GM21528 (cell line): ENCODE measurements around the gene NFYC.

Experiments used
- ATAC-seq: cut with Tn5 transposase; IDR thresholded peaks from one replicate; pipeline ENCODE4 v1.9.1; 2021; ENCODE audit warnings: mild to moderate bottlenecking, moderate library complexity; ENCODE audit not compliant: unreplicated experiment, low FRiP score

Gene NFYC

DNA sequence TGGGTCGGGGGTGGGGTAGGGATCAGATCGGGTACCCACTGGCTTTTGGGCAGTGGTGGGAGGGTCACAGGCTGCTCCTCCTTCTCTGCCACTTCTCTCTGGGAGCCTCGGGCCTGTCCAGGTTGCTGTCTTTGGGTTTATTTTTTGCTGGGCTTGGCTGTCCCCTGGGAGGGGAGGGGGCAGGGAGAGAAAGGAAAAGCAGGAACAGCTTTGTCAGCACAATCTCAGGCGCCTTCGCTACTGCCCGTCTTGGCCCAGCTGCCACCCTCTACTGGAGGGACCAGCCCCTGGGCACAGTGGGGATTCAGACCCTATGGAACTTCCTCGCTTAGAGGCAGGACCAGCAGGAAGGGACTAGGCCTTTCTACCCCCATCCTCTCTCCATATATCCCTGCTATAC, 100.5 kb downstream of the NFYC start:
- no peak for ATAC-seq

DNA sequence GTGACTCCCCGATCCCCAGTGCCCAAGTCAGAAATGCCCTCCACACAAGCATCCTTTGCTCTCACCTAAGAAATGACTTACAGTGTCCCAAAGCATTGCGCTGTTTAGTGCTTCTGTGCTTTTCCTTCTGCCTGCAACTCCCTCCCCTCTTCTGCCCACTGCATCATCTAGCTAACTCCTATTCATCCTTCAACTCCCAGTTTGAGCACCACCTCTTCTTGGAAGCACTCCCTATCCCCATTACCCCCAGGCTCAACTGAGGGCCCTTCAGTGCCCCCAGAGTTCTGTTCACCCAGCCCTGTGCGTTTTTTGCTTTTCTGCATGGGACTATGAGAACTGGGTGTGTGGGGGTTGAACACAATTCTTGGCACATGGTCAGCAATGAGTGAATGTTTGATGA, 102.1 kb downstream of the NFYC start:
- no peak for ATAC-seq

DNA sequence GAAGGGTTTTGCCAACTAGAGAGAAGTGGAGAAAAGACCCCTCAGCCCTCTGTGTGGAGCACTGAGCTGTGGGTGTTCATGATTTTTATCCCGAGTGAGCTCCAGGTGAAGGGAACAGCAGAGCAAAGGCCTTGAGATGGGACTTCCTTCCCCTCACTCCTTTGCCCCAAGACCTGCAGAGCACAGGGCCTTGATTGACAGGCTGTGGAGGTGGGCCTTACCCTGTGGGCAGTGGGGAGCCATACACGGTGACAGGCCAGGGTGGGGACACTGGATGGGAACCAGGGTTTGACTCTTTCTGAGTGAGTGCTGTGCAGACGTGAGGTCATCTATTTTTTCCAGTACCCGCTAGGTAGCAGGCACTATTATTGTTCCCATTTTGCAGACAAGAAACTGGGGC, 102.5 kb downstream of the NFYC start:
- no peak for ATAC-seq

DNA sequence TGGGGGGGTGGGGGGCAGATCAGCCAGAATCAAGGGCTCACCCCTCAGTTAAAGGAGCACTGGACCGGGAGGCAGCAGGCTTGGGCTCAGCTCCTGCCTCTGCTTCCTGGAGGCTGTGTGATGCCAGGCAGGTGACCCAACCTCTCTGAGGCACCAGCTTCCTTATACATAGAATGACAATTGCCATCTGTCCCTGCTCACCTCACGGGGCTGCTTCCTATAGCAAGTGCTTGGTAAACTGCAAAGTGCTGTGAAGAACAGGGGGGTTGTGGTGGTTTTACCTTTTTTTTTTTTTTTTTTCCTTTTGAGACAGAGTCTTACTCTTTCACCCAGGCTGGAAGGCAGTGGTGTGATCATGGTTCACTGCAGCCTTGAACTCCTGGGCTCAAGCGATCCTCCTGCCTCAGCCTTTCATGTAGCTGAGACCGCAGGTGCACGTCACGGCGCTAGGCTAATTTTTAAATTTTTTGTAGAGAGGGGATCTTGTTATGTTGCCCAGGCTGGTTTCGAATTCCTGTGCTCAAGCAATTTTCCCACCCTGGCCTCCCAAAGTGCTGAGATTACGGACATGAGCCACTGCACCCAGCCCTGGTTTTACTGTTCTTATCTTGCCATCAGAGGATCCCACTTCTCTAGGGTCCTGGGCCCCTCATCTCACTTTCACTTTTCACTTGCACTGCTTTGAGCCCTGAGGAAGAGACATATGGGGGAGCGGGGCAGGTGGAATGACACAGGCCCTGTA, 103.6 kb downstream of the NFYC start:
- ATAC-seq: no peak

DNA sequence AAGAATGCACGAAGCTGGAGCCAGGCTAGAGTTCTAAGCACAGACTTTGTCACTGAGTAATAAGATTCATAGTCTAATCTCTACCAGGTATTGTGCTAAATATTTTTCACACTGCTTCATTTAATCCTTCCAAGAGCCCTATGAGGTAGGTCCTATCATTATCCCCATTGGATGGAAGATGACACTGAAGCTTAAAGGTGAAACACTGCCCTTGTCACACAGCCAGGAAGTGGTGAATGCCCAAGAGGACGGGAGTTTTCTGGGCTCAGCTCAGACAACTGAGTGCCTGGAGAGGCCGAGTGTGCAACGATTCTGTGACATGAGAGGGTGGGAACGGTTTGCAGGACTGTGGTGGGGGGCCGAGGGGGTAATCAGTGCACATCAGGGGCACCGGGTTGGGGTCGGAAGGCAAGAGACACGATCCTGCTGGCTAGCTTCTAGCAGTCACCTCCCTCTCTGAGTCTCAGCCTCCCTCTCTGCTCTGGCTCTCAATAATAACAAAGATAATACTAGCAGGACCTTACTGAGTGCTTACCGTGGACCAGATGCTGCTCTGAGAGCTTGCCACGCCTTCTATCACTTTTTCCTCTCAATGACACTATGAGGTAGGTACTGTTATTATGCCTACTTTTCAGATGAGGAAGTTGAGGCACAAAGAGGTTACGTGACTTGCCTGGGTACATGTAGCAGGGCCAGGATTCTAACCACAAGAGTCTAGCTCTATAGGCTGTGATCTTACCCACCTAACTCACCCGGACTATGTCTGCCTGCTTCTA, 104.5 kb downstream of the NFYC start:
- no peak for ATAC-seq

DNA sequence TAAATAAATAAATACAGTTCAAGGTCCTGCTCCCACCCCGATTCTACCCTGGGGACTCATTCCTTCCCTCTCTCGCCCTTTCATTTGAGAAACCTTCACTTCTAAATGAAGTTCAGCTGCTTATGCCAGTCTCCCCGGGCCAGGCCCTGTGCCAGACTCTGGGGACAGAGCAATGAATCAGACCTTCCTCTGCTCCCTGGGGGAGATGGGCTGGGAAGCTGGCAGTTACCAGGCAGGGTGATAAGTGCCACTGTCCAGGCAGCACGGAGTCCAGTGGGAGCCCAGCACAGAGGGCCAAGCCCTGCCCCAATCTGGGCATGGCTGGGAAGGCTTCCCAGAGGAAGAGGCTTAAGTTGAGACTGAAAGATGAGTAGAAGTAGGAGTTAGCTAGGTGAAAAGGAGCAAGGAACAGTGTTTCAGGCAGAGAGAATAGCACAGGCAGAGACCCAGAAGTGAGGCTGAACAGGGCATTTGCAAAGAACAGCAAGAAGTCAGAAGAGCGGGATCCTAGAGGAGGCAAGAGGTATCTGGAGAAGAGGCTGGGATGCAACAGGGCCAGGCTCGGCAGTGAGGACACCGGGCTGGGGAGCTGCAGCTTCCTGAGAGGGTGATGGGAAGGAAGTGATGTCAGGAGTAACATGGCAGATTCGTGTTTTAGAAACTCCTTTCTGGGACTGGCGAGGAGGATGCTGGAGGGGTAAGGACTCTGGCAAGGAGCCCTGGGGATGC, 105.6 kb downstream of the NFYC start:
- ATAC-seq: no peak

DNA sequence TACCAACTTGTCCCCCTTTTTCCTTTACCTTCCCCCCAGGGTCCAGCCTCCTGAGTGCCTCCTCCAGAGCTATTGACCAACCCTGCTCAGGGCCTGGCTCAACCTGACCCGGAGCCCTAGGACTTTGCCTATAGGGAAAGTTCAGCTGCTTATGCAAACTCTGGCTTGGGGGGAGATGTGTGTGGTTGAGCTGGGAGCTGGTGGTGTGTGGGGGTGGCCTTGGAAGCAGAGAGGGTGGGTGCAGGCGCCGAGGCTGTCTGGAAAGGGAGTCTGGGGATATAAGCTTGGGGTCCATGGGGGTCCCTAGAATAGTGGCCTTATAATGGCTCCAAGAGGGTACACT, 106.1 kb downstream of the NFYC start:
- ATAC-seq: no peak

DNA sequence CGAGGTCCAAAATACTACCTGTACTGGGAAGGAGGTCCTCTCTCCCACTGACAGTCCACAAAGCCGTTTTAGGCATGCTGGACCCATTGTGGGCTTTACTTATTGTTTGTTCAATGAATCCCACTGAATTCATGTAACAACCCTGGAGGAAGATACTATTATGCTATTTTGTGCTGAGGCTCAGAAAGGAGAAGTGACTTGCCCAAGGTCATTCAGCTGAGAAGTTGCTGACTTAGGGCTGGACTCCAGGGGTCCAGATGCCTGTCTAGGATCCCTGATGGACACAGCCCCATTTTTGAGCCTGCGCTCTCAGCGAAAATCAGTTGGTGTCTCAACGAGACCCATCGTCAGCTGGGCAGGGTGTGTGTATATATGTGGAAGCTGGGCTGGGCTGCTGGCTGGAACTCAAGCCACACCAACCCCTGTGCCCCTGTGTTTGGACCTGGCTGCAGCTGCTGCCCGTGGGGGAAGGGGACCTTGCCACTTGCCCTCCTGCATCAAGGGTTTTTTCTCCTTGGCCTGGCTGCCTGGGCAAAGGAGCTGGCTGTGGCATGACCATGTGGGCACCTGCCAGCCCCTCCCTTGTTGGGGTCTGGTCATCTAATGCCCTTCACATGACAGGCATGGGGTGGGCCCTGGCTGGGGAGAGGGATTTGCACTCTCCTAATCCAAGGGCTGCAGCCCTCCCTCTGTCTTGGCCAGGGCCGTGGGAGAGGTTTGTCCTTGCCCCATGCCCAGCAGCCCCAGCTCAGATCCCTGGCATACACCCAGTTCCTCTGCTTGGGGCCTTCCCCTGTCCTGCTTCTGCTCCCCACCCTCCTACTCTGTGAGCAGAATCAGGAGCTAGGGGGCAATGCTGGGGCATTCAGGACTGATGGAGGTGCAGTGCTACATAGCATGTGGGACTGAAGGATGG, 107.1 kb downstream of the NFYC start:
- ATAC-seq: no peak

DNA sequence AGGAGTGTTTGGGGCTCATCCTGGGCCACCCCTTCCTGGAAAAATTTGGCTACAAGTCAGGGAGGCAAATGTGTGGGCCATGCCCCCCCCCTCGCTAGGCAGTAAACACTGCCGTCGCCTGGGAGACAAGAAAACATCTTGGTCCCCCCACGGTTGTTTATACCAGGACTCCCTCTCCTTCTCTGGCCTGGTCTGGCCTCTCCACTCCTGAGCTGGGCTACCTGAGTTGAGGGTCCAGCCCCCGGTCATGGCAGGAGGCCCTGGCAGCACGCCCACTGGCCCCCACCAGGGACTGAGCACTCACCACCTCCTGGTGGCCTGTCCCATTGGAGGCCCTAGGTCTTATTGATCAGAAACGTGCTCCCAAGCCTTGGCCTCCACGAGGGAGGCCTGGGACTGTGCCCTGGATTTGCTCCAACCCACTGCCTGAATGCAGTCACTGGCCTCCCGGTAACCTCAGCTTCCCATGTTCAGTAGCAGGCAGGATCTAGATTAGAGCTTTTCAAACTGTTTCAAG, 107.9 kb downstream of the NFYC start:
- ATAC-seq: no peak

DNA sequence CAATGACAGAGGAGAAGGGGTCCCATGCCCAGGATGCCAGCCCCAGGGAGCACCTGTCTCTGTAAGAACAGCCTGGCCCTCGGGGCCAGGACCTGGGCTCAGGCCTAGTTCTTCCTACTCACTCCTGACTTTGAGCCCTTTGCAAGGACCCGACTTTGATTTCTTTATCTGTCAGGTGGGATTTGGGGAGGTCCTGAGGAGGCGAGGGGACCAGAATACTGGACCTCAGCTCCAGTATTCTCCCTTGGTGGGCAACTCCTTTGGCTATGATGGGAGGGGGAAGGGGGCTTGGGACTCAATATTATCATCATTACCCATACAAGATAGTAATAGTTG, 110.2 kb downstream of the NFYC start:
- no peak for ATAC-seq

DNA sequence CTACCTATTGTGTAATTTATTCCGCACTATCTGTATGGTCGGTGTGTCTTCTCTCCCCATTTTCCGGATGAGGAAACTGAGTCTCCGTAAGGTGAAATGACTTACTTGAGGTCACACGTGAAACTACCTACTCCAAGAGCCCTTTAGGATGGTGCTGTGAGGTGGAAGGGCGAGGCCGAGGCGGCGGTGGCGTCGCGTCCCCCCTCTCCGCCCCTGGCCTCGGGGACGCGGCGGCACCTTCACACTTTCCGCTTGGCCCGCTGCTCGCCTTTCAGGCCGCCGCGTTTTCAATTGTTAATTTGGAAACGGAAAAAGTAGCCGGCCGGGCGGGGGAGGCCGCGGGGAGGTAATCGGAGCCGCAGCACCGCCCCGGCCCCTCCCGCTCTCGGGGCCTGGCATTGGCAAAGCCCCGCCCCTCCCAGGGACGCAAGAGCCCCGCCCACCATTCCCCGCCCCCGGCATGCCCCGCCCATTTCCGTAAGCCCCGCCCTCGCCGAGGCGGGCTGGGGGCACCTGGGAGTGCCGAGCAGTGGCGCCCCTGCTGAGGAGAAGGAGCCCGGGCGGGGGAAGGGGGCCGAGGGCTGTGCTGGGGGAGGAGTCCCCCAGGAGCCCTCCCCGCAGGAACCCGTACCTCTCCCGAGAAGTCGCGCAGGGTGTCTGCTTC, 110.7 kb downstream of the NFYC start:
- no peak for ATAC-seq

DNA sequence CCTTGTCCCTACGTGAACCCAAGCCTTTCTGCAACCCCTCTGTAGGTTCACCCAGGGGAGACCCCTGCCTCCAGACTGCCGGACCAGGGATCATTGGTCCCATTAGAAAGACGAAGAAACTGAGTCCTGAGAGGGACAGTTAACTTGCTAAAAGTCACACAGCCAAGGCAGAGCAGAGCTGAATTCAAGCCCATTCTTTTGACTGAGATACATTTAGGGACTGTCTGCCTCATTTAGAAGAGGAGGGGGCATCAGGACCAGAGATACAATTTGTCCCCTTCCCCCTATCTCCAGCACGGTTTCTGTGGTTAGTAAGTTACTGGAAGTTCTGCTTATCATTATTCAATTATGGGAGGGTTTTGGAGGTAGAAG, 111.2 kb downstream of the NFYC start:
- ATAC-seq: no peak

DNA sequence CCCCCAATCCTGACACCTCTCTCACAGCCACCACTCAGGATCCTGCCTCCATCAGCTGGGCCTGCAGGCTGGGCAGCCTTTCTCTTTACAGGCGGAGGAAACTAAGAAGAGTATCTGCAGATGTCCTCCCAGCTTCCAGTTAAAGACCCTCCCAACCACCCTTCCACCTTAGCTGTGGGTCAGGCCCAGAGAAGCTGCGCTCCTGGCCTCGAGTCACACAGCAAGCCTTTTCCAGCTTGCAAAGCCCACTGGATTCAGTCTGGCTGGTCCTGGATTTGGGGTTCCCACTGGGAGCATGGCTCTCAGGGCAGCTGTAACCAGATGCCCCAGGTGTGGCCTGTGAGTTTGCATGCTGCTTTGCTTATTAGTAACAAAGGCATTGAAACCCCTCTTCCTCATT, 111.9 kb downstream of the NFYC start:
- ATAC-seq: no peak

DNA sequence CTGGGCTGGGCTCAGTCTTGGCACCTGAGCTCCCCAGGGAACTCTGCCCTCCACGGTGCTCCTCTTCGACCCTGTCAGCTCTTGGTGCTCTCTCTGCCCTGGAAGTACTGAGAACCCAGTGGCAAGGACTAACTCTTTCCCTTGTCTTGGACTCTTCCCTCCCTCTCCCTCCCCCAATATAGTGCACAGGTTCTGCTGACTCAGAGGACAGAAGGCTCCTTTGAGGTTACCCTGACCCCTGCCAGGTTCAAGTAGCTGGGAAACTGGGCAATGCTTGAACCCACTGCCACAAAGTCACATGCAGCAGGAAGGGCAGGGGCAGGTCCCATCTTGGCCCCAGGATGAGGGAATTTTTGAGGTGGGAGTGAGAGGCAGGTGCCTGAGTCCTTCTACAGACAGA, 112.4 kb downstream of the NFYC start:
- ATAC-seq: no peak

DNA sequence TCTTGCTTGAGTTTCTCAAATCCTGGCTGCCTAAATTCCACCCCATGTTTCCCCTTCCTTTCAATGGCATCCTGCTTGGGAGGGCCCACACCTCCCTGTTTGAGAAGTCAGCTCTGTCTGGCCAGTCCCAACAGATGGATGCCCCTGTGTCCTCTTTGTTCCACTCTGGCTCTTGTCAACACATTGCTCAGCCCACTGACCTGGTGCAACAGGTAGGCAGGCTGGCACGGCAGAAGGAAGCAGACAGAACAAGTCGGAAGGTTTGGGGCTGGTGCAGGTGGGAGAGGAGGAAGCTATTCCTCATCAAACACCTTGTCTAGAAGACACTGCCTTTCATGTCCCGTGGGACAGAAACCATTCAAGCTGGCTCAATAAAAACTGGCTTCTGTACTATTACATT, 114.7 kb downstream of the NFYC start:
- ATAC-seq: no peak

DNA sequence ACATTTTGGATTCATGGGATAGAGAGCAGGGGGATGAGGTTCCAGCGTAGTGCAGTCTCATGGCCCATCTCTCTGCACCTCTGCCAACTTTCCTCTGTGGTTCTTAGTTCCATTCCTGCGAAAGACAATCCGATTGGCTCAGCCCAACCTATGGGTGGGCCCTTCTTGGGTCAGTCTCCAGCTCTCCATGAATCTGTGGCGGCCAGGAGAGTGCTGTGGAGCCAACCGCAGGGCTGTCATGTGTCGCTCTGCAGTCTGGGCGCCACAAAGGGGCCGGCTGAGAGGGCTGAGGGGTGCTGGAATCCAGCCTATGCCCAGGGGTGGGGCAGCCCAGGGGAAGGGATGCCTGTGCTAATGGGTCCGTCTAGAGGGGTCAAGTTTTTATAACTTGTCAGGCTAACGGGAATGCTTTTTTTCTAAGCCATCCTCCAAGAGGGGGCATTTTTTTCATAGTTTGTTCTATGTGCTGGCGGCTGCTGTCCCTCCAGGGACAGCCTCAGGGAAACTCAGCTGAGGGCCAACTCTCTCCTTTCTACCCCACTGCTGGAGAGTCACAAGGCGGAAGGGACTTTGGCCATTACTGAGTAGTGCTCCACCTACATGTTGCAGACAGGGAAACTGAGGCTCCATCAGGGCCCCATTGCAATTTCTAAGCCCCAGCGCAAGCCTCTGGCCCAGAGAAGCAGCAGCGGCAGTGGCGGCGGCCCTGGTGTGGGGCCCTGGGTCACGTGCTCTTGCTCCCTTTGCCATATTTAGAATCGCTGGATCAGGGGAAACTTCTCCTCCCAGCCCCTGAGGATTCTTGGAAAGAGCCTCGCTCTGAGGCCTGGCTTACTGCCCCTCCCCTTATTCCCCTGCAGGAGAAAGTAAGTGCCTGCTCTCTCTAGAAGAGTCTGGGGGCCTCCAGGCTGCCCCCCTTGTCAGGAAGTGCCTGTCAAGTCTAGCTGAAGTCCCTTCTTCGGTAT, 115.5 kb downstream of the NFYC start:
- no peak for ATAC-seq

DNA sequence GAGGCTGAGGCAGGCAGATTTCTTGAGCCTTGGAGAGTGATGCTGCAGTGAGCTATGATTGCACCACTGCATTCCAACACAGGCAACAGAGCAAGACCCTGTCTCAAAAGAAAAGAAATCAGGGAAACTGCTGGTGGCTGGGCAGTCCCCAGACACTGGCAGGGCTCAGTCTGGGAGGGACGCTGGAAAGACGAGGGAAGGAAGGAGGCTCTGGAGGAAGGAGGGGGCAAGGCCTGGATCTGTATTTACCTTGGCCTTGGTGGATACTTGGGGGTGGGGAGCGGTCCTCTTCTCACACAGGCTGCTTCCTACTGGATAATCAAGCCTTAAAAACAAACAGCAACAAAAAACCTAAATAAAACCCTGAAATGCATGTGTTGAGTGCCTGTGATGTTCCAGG, 116.5 kb downstream of the NFYC start:
- no peak for ATAC-seq

DNA sequence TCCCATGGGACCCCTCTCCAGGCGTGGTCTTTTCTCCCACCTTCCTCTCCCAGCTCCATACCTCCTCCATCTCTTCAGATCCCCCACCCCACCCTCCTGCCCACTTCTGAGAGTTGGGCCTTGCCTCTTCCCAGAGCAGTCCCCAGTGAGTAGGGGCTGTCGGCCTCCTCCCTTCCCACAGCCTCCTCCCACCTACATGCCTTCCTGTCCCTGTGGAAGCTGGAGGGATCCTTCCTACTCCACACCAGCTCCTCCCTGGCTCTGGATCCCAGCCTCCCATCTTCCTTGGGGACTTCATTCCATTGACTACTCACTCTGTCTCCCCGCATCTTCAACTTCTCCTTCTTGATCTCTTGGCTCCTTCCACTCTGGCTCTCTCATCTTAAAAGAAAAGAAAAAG, 116.9 kb downstream of the NFYC start:
- no peak for ATAC-seq

DNA sequence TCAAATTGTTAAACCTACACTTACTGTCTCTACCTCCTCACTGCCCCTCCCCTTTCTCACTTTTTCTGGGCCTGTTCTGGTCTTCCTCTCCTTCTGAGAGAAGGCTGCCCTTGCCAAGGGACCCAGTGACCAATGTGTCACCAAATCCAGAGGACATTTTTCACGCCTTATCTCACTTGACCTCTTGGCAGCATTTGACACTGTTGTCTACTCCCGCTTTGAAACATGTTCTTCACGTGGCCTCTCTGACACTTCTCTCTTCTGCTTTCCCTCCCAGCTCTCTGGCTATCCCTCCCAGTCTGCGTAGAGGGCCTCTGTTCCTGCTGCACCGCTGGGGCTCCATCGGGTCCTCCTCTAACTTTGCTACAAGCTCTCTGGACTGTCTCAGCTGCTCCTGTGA, 117.4 kb downstream of the NFYC start:
- ATAC-seq: no peak
